K562 (cell line): ENCODE data around the gene HEXIM1.

Source experiments
- CTCF ChIP-seq, 3 experiments: IDR thresholded peaks in 2 of 3; conservative IDR thresholded peaks in 1 of 3; 2 replicates each; pipeline ENCODE4 v1.5.1; 2011 to 2012; ENCODE audit warnings: low read length in 3 of 3, mild to moderate bottlenecking in 3 of 3, control low read depth in 2 of 3, improper control_type of control experiment in 1 of 3, inconsistent platforms in 1 of 3, low read depth in 1 of 3, mixed read lengths in 1 of 3, moderate library complexity in 1 of 3; ENCODE audit not compliant: insufficient read depth in 2 of 3
- HNRNPLL ChIP-seq: fragments of 200-400 bp; formaldehyde crosslinking; IDR thresholded peaks from 2 replicates; pipeline ENCODE4 v1.6.1; 2017; ENCODE audit warnings: low read length, low read depth, mild to moderate bottlenecking; ENCODE audit not compliant: poor library complexity, severe bottlenecking
- NEUROD1 ChIP-seq: fragments of 150-350 bp; IDR thresholded peaks from 2 replicates; pipeline ENCODE4 v1.6.1; 2014; ENCODE audit warnings: borderline replicate concordance, low read length, low read depth; ENCODE audit not compliant: partially characterized antibody
- POLR2A ChIP-seq: fragments of 450-650 bp; conservative IDR thresholded peaks from 2 replicates; pipeline ENCODE4 v1.6.1; 2016
- POLR2AphosphoS5 ChIP-seq: IDR thresholded peaks from 2 replicates; pipeline ENCODE4 v1.6.1; 2011; ENCODE audit warnings: mild to moderate bottlenecking, low read depth, low read length, moderate library complexity; ENCODE audit not compliant: control insufficient read depth, insufficient read depth
- RUNX1 ChIP-seq: sonication (generic); IDR thresholded peaks from 2 replicates; pipeline ENCODE4 v1.6.1; 2016; ENCODE audit warnings: antibody characterized with exemption, low read depth
- TCF7L2 ChIP-seq: fragments of 150-350 bp; IDR thresholded peaks from 2 replicates; pipeline ENCODE4 v1.6.1; 2016; ENCODE audit warnings: low read depth, mild to moderate bottlenecking, low read length, moderate library complexity

- TF ChIP-seq HNRNPLL (no peak), NEUROD1 (no peak), POLR2A (no peak), RUNX1 (no peak), CTCF (IDR thresholded peaks at IDR 0.05 in 2 of 3, conservative IDR thresholded peaks at IDR 0.05 in 1 of 3; ENCODE audit: insufficient read depth in 2 of 3, low read depth in 1 of 3, low read length in 3 of 3) (no peak), TCF7L2 (no peak), POLR2AphosphoS5 (no peak)
Observed at GRCh38 chr17:45172541-45173286, 24.4 kb downstream of the HEXIM1 start.
